NCI-H1436 treated with DMSO at 0.1 percent for 48 hours (cell line): Measurements from ENCODE around the gene TMIGD3.

ENCODE experiments used
- DNase-seq: peaks from one replicate; lab custom pipeline; 2025; lab: John Stamatoyannopoulos, UW

Gene TMIGD3

DNA sequence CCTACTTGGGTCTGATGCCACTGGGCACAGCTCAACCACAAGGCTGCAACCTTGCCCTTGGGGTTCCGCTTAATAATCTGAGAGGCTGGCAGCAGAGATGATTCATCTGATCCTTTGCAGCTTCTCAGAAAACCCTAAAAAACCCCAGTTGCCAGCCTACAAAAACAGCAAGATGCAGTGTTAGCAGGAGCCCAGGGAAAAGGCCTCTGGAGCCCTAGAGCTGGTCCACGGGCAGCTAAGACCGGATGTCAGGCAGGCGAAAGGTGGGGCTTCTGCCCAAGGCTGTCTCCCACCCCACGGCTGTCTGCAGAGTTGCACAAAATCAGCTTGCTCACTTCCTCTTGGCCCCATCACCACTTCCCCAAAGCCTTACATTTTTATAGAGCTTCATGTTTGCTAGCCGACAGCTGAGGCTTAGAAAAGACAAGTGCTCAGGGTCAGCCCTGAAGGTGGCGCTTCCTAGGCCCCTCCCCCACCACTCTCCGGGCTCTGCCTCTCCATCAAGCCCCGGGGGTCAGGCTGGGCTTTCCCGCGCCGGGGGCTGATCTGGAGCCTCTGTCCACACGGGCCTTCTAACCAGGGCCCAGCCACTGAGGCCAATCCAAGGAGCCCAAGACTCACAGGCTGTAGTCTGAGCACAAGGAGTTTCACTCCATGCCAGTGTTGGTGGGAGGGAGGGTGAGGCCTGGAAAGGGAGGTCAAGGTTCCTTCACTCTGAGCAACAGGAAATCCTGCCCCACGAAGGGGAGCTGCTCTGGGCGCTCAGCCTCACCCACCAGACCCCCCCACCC is 4.2 kb upstream of the TMIGD3 start:
- no peak for DNase-seq

DNA sequence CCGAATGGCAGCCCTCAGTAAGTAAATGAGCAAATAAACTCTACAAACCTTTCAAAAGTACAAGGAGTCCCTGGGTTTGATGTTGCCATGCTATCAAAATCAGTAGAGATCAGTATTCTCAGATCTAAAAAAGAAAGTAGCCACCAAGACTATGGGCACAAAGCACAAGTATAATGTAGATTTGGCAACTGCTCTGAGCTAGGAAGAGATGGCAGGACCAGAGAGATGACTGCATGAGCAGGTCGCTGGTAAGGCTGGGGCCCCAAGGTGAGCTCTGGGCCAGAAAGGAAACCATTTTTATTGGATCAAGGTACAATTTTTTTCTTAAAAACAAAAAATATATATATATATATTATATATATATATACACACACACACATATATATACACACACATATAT is 3.1 kb upstream of the TMIGD3 start:
- no peak for DNase-seq

DNA sequence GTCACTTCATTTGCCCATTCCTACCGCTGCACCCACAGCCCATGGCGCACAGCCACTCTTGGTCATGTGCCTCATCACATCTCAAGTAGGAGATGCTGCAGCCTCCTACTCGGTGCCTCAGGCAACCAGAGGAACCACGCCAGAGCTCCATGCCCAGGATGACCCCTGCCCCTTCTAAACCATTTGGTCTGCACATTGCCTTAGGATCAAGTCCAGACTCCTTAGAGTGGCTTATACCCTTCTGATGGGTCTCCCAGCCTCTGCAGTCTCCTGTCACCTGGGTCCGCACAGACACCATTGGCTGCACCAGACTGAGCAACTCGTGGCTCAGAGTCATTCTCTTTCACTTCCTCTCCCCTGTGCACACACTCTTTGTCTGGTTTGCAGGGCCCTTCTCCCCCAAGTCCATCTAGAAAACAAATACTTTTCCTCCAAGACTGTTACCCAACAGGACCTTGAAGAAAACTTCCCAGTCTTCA is 2.2 kb upstream of the TMIGD3 start:
- DNase-seq, result no peak

DNA sequence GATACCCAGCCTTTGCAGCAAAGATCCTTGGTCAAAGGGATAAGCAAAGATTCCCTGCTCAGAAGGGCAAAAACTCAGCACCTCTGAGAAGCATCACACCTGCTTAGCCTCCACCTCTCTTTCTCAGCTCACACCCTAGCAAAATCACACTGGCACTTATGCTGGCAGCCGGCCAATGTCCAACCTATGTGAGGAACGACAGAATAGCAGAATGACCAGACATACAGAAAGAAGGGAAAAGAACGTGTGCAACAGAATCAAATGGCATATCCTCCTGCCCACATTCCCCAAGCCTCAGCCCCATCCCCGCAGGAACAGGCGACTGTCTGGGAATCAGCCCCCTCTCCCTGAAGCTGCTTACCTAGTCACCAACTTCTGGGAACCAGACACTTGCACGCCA is 664 bp upstream of the TMIGD3 start:
- DNase-seq, result no peak

DNA sequence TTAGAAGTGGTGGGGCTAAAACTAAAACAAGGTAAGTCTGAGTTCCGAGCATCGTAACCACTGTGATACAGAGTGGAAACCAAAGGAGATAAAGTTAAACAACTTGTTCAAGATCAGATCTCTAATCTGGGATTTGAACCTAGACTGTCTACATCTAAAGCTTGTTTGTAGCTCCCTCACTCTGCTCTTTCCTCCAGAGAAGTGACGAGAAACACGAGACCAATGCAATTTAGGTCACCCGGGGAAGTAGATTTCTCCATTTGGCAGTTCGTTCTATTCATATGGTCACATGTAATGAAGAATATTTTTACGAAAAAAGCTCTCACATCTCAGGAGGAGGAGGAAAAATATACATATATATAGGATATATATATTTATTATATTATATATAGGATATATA is 1.8 kb downstream of the TMIGD3 start:
- DNase-seq, result no peak

DNA sequence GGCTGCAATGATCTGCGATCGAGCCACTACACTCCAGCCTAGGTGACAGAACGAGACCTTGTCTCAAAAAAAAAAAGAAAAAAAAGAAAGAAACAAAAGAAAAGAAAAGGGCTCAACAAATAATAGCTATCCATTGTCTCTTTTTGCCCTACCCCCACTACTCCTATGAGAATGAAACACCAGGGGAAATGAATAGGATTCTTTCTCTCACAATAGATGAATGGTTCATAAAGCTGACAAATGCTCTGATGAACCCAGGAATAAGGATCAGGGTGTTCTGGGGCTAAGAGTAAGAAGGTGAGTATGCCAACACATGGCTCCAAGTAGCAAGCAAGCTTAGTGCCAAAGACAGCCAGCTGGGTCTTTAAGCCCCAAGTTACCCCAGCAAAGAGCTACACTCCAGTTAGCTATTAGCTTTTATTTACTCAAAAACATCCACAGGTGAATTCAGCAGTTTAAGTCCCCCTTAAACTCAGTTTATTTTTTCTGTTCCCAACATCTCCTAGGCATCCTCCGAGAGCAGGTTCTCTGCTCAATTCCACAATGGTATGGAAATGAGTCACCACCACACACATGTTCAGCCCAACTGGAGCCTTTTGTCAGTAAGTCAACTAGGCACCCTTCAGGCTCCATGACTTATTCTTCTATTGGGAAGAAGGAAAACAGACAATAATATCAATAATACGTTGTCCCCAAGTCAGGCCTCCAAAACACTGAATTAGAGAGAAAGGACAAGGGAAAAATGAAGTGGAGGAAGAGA is 4.2 kb downstream of the TMIGD3 start:
- DNase-seq, result no peak

DNA sequence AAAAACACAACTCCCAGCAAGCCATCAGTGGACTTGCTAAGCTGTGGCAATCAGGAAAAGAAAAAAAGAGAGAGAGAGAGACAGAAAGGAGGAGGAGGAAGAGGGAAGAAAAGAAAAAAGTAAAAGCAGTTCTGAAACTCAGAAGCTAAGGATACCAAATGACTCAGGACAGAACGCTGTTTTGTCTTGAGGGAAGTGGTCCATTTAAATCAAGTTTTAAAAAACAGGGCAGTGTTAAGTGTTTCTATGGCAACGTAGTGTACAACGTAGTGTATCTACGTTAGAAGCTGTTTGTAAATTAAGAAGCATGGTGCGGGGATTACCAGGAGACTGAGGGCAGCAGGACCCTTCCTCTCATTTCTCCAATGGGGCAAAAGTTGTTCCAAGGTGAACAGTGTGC is 5.8 kb downstream of the TMIGD3 start:
- DNase-seq, result no peak

DNA sequence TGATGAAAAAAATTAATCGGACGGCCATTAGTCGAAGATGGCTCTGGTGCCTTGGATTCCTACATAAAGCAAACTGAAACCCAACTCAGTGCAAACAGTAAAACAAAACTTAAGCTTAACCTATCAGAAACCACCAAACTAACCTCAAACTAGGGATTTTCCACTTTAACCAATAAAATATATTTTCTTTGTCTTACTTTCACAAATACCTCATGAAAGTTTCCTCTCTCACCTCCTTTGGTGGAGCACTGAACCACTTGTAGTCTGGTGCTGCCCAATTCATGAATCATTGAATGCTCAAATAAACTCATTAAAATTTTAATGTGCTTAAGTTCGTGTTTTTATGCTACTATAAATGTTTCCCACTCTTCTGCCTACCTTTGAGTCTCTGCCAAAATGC is 7.0 kb downstream of the TMIGD3 start:
- no peak for DNase-seq

DNA sequence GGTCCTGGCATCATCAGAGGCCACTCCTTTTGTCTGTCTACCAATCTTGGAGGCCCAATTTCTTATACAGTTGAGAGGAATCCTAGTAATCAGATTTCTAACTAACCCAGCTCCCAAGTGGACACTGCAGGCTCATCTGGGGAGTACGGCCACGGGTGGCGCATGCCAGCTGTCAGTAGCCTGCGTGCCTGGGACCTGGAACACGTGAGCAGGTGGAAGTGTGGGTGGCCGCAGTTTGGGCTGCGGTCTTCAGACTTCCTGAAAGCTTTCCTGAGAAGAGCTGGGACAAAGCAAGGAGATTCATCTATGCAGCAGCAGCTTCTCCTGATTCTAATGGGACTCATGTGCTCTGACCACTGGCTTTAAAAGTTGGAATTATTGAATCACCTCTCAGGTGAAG is 12.4 kb downstream of the TMIGD3 start:
- DNase-seq, result no peak

DNA sequence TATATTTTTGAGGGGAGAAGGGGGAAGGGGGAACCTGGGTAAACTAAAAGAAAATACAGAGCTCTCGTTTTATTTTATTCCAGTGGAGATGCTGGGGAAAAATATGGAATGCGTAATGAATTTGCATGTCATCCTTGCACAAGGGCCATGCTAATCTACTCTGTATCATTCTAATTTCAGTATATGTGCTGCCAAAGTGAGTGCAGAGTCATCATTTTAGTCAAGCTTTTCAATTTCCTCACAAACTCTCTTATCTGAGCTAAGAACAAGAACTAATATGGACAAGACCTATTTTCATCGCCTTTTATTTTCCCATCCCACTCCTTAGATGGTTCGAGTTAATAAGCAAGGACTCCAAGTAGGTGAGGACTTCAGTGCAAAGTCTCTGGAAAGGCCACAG is 13.2 kb downstream of the TMIGD3 start:
- no peak for DNase-seq

DNA sequence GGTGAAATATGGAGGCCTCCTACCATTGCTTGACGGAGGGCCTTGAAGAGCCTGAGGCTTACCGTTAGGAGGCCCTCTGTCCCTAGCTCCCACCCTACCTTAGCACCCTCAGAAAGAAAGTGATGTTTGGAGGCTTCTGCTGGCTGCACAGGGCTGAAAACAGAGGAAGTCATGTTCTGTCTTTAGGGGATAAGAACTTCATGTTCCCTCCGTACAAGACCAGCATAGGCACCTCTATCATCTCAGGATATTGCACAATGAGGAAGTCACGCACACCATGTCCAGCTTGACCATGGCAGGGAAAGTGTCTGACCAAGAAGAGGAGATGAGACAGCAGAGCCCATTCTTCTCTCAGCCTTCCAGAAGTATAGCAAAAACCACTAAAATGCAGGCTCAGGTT is 13.8 kb downstream of the TMIGD3 start:
- no peak for DNase-seq

DNA sequence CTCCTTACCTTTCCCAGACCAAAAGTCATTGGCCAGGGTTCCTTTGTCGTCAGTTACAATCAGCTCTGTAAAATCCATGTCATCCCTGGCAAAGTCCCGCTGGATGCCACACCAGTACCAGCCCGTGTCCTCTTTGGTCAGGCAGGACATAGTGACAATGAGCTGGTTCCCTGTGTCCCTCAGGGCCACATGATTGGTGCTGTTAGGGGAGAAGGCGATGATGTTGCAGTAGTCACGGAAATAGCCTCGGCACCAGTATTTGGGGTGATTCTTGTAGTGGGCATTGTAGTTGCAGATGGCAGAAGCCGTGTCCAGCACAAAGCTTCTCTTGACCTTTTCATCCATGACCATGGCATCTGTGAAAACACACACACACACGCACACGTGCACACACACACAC is 14.8 kb downstream of the TMIGD3 start:
- no peak for DNase-seq

DNA sequence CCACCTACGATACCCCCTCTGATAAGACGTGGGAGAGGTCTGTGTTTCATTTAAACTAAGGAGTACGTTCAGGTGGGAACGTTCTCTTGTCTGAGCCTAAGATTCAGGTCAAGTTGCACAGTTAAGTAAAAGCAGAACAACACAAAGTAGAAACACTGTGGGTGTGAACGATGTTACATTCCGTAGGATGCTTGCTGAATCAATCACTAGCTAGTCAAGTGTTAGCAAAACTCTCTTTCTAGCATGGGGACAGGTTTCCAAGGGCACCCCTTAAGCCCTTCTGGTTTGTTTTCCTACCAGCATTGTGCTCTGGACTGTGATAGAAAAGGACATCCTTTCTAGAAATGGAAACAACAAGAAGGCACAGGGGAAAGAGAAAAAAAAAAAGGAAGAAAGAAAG is 16.3 kb downstream of the TMIGD3 start:
- DNase-seq, result no peak

DNA sequence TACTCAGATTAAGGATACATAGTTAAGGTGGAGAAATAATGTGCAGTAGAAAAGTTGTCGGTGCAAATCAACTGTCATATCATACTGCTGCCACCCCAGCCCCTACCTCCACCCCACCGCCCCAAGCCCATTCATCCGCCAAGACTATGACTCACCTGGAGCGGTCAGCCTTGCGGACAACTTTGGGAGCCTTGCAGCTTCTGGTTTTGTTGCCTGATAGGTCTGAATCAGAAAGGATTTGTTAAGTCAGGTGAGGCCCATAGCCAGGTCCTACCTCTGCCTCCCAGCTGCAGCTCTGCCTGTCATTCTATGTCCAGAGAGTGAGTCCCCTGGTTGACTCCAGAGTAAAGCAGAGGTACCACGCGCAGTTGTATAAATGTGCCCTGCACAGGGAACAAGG is 17.0 kb downstream of the TMIGD3 start:
- DNase-seq, result no peak

DNA sequence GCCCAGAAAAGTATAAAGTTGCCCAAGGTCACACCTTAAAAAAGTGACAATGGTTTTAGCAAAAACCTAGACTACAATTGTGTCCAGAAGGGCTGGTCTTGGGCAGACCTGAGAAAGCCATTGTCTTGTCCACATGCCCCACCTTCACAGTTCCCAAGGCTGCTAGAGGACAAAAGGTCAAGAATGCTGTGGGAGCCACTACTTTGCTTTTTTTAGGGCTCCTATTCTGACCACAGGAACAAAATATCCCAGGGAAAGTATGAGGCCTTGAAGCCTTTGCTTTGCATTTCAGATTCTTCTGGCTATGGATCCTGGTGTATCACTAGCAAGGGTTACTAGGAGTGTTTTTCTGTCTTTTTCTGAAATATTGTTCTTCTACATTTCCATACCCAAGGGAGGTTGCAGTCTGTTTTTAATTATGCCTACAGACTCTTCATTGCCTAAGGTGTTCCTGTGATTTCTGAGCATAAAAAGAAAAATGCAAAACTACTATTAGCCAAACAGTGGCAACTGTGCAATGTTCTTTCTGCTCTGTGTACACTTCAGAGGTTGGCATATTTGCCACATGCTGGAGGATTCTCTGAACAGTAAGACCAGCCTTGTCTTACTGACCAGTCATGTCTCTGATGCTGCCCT is 18.9 kb downstream of the TMIGD3 start:
- DNase-seq, result no peak

DNA sequence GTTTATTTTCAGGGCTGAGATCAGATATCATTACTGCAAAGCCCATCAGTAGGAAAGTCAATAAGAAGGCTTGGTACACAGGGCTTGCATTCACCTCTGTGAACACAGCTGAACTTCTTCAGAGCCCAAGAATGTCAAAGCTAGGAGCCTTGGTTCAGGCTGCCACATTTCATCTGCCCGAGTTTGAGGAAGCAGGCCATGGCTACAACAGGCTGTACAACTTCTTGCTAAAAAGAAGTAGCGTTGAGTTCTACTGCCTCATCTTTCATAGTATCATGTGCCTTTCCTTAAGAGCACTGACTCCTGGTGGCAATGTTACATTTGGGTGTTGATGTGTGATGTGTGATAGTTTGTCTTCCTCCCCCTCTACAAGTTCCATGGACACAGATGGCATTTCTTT is 19.6 kb downstream of the TMIGD3 start:
- DNase-seq, result no peak

DNA sequence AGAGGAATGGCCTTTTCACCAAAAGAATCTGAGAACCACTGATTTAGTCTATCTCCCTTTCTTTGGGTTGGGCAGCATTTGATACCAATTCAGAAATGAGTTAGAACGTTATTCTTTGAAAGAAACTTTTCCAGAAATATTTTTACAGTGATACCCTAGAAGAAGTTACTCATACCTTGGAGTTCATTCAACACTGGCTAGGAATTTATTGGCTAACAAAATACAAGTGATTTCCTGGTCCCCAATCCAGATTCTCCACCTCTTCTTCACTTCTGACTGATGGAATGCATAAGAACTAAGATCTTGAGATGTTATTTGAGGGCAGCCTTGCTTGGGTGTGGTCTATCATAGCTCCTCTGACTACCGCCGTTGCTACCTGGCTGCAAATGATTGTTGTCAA is 20.3 kb downstream of the TMIGD3 start:
- no peak for DNase-seq

DNA sequence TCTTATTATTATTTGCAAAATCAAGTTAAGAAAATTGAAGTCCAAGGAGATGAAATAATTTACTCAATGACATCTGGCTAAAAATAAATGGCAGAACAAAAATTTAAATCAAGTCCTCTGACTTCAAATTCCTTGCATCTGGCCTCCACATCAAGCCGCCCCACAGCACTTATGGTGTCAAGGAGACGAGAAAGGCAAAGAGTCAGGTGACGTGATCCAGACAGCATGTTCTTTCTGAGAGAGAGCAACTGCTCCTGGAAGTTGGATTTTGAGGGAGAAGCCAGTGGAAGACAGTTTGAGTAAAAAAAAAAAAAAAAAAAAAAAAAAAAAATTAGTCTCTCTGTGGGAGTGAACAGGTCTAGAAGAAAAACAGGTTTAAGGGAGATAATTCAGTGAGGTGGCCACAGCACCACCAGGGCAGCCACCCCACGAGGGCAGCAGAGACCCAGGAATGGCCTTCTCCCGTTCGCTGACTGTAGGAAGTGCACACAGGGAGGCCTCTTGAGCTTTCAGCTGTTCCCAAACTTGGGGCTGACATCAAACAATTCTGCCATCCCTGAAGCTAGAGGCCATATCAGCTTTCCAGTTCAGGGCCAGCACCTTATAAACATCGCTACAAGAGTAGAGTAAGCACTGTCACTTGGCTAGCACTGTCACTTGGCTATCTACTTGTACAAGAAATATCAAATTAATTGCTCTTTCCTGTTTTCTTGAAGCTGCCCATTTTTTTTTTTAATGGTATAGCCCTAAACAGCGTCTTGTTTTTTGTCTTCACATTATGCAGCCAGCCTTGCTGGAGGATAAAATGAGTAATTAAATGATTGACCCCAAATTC is 21.8 kb downstream of the TMIGD3 start:
- no peak for DNase-seq

DNA sequence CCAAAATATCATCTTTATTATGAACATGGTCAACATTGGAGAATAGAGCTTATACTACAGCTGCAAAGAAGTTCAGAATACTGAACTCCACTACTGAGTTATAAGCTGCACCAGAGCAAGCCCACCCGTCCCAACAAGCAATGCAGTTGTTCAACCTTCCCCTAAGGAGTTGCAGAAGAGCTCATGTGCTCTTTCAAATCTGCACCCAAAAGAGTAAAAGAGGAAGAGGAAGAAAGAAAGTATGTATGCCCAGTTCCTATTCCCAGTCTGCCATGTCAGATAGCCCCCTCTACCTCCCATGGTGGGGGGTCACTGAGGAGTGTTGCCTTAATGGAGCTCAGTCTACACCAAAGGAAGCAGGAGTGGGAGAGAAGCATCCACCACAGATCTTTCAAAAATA is 22.8 kb downstream of the TMIGD3 start:
- no peak for DNase-seq

DNA sequence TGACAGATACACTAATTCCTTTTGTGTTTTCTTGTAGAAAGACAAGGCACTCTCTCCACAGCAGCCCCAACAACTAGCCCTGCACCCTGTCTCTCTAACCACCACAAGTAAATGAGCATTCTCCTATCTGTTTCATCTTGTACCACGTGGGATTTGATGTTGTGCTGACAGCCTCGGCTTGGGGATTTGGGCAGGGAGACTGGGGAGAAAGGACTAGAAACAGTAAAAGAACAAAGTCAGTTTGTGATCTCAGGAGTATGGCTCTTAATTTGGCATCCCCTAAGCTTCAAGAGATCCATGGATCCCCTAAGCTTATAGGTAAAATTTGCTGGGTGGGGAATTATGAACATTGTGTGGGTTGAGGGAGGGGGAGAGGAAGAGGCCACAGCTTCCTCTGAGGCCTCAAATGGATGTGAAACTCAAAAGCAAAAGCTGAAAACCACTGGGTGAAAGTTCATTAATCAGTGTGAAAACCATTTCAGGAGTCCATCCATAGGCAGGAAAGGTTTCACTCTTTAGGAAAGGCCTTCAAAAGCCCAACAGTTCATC is 26.6 kb downstream of the TMIGD3 start:
- DNase-seq, result no peak

DNA sequence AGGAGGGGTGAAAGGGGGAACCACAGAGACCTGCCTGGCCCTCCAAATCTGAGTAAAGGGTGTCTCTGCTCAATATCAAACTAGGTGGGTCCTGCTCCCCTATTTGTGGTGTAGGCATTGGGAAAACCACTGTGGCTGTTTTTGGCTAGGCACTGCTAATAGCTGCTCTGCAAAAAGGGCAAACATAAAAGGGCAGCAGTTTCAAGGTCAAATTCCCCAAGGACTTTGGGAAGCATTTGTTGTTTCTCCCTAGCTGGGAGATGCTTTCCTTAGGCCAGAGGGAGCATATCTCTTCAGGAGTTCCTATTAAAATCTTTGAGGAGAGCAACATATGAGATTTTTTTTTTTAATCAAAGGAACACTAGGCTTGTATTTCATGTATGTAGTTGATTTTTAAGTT is 27.2 kb downstream of the TMIGD3 start:
- no peak for DNase-seq

DNA sequence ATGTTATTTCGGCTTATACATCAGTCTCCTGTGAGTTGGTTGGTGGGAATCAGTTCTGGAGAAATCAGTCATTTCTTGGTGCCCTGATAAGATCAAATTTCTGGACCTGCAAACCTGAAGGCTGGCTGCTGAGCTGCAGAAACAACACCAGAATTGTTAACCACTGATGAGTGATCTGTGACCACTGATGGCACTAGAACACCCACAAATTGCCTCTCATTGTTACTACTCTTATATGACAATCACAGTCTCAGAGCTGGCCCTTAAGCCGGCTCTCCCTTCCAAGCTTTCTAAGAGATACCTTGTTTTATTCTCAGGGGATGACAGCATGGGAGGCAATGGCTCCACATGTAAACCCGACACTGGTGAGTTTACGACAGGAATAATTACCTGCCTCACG is 27.7 kb downstream of the TMIGD3 start:
- no peak for DNase-seq
